ENCODE results near the gene SLC4A7.

DNA sequence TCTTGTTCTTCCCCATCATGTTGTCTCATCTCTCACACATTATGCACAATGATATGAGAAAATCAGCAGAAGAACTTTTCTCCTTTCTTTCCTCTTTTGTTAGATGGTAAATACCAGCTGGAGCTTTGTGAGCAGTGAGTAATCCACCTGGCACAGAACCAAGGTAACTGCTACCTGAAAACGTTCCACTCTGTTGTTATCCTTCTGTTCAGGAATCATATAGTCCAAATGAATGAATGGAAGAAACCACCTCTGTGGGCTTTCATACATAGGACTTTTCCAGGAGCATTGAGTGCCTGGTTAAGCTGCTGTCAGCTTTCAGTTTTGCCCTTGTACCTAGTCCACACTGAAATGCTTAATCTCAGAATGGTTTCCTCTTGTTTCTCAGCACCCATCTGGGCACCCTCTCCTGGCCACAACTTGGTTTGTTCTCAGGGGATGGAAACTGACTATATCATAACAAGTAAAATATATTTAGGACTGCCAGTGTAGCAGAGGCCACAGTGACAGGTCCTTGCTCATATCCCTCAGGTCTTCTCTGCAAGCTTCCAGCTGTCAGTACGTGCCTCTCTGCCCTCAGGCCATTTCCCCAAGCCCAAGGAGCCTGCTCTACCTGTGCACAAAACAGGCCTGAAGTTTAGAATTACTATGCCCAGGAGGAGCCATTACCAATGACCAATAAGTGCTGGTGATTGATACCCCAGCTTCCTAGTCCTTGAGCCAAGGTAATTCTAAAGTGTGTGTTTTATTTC lies 23.5 kb upstream of the SLC4A7 start:
- TF ChIP-seq EZH2 (IDR thresholded peaks at IDR 0.05; ENCODE audit: borderline replicate concordance, insufficient read depth, low read depth, low read length, poor library complexity, severe bottlenecking): no peak
- TF ChIP-seq, protein P1, sequence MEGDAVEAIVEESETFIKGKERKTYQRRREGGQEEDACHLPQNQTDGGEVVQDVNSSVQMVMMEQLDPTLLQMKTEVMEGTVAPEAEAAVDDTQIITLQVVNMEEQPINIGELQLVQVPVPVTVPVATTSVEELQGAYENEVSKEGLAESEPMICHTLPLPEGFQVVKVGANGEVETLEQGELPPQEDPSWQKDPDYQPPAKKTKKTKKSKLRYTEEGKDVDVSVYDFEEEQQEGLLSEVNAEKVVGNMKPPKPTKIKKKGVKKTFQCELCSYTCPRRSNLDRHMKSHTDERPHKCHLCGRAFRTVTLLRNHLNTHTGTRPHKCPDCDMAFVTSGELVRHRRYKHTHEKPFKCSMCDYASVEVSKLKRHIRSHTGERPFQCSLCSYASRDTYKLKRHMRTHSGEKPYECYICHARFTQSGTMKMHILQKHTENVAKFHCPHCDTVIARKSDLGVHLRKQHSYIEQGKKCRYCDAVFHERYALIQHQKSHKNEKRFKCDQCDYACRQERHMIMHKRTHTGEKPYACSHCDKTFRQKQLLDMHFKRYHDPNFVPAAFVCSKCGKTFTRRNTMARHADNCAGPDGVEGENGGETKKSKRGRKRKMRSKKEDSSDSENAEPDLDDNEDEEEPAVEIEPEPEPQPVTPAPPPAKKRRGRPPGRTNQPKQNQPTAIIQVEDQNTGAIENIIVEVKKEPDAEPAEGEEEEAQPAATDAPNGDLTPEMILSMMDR (IDR thresholded peaks at IDR 0.05): no peak
